GM18861 (cell line): ENCODE data around the gene TMEM145.

Source experiments
- ATAC-seq: cut with Tn5 transposase; IDR thresholded peaks from one replicate; pipeline ENCODE4 v1.9.1; 2021; ENCODE audit not compliant: unreplicated experiment

Gene TMEM145

DNA sequence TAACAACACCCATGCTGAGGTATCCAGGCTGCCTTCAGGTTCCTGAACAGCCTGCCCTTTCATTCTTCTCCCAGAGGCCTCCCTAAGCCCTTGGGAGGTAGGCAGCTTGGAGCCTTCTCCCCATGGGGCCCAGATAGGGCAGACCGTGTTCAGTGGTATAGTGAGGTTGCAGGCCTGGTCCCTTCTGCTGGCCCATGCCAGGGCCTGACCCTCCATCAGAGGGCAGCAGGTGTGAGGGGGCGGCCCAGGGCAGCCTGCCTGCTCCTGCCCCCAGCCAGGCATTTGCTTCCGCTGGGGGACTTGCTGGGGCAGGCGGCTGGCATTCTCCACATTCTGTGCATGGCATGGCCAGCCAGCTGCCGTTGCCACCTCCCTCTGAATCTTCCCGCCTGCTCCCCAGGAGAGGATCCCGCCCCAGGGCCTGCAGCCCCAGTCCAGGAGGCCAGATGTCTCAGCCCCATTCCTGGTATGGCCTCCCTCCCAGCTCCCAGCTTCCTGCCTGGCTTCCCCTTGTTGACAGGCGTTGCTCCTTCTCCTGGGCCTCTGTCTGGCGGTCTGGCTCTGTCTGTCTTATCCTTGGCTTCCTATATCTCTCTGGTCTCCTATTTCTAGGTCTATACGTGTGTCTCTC is 35.2 kb upstream of the TMEM145 start:
- no peak for ATAC-seq

DNA sequence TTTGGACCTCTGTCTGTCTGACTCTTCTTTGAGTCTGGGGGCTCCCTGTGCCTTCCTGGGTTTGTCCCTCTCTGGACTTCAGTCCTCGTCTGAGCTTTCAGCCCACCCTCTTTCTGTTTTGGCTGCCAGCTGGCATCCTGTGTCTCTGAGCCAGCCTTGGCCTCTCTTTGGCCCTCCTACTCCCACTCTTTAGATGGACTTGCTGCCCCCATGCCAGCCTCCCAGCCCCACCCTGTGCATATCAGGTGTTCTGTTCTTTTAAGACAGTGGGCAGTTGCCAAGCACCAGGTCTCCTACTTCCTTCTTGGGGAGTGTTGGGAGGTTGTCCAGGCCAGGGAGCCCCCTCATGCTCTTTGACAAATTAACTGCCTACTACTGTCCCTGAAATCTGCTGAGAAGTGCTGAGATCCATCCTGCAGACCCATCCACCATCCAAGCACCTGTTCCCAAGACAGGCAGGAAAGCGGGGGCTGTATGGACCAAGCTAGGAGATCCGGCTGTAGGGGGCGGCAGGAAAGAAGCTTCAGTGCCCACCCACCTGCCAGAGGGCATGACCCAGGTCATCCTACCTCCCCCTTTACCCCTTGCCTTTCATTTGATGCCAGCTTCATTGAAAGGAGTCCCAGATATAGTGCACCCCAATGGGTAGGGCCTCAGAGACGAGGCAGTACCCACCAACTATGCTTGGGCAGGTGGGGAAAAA is 34.5 kb upstream of the TMEM145 start:
- ATAC-seq: no peak

DNA sequence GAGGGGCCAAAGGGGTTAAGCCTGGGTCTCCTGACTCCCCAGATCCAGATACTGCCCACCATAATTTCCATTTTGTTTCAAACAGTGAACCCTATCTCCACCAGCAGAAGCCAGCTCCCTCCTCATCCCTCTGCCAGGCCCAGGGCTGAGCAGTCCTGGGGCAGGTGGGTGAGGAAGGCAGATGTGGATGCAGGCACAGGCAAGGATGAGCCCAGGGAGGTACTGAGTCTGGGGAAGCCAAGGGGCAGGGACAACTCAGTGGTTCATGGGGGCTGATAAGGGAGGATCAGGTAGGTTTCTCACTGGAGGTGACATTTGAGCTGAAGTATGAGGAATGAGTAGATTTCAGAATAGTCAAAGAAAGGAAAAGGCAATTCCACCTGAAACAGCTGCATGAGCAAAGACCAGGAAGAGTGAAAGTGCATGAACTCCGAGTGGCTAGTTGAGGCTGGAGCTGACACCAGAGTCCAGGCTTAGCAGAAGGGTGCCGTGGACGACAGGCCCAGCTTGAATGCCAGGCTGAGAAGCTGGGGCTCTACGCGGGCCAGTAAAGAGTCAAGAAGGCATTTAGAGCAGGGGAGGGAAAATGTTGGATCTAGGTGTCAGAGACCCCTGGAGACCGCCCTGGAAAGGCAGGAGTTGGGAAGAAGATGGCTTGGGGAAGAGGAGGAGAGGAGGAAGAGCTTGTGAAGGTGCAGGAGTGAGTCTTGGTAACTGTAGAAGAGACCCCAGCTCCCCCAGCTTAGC is 33.8 kb upstream of the TMEM145 start:
- ATAC-seq: no peak

DNA sequence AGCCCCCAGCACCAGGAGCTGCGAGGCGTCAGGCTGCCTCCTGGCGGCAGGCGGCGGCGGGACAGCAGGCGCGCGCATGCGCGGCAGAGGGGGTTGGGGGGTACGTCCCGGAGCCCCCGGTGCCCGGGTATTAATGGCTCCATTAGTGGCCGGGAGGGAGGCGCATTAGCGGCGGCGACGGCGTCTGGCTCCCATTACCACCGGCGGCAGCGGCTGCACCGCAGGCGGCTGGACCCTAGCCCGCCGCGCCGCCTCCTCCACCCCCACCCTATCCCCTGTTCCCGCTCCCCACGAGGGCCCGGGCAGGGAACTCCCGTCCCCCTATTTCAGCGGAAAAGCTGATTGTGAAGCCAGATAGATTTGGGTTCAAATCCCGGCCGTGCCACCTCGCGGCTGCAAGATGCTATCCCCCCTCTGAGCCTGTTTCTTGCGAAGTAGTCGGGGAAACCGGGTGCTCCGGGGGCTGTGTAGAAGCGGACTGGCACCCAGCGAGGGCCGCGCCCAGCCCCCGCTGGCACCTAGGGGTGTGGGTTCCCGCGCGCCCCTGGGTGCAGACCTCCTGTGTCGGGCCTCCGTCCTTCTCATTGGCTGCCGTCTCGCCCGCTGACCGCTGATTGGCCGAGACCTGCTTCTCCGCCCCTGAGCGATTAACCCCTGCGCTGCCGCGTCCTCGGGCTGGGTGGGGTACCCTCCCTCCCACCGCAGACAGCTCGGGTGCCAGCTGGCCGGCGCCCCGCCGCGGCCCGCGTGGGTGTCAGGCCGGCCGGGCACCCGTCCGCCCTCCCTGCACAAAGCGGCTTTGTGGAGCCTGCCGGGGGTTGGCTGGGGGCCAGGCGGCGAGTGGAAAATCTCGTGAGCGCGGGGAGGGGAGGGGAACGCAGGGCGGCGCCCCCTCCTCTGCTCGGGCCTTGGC is 33.0 kb upstream of the TMEM145 start:
- ATAC-seq: peak; percentile 19

DNA sequence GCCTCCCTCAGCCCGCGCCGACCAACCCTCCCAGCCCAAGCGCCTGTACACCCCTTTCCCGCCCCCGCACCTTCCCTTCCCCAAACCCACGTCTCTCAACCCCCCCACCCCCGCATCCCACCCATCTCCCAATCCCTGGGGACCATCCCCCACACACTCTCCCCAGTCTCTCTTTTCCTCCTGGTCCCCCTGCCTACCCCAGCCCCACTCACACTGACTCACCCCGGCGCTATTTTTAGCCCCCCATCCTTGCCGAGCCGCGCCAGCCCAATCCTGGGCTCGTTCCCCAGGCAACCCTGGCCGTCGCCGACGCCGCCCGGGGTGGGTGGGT is 32.3 kb upstream of the TMEM145 start:
- ATAC-seq: no peak

DNA sequence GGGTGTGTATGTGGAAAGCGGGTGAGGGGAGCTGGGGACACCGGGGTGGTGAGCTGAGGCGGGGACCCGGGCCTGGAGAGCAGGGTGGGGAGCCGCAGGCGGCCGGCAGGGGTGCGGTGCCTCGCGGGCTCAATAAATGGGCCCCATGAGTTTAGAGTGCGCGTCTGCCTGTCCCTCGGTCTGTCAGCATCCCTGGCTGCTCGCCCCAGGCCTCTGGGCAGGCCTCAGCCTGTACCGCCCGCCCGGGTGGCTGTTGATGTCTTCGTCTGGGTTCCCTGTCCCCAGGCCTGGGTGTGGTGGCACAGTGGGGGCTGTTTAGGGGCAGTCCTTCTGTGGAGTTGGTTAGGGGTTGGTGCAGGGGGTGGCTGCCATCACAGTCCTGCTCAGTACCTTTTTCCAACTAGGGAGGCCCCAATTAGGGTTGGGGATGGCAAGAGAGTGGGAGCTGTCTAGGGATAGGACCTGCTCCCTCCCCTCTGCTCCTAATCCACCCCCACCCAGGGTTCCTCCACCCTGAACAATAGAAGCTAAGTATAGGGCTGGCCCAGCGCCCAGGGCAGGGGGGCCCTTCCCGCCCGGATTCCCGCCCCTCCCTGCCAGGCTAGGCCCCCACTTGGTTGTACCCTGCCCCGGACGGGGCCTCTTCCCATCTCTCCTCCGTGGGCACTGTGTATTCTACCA is 31.8 kb upstream of the TMEM145 start:
- ATAC-seq: no peak

DNA sequence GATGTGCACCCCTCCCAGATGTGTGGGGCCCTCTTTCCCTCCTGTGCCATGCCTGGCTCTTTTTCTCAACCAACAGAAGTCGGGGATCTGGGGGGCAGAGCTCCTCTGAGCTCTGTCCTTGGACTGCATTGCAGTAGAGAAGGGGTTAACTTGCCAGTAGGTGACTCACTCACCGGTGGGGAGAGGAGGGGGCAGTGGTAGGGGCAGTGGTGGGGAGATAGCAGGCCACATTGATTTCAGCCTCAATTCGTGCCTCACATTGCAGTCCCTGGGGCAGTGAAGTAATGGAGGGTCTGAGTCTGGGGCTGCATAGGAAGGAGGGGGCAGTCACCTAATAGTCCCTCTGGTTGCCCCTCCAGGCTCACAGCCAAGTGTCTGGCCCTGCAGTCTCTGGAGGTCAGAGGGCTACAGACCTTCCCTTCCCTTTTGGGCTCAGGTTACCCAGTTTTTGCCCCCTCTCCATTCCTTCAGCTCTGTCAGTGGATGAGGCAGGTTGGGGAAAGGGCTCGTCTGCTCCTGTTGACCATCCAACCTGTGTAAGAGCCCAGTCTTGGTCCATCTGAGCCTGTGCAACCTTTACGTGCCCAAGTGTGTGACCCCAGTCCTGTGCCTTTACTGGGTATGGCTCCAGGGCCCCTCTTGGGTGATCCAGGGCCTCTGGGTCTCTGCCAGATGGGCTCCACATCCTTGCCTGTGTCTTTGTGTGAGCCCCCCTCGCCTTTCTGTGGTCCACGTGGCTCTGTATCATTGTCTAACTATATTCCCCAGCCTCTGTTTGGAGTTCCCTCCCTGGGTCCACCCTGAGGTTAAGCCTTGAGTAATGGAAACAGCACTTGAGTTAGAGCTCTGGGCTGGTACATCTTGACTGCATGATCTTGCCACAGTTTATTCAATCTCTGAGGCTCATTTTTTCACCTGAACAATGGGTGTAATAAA is 31.0 kb upstream of the TMEM145 start:
- no peak for ATAC-seq

DNA sequence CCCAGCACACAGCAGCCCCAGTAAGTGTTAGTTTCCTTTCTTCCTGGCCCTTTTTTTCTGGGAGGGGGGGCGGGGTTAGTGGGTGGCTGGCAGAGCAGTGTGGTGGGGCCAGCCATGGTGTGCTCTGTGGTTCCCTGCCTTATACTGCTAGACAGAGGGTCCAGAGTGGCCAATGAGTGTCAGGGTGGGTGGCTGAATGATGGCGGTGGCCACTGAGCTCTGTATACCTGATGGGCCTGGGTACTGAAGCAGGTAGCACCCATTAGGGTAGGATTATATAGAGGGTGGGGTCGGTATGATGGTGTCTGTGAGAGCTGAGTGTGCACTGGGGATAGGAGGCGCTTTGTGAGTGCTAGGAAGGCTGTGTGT is 30.3 kb upstream of the TMEM145 start:
- no peak for ATAC-seq

DNA sequence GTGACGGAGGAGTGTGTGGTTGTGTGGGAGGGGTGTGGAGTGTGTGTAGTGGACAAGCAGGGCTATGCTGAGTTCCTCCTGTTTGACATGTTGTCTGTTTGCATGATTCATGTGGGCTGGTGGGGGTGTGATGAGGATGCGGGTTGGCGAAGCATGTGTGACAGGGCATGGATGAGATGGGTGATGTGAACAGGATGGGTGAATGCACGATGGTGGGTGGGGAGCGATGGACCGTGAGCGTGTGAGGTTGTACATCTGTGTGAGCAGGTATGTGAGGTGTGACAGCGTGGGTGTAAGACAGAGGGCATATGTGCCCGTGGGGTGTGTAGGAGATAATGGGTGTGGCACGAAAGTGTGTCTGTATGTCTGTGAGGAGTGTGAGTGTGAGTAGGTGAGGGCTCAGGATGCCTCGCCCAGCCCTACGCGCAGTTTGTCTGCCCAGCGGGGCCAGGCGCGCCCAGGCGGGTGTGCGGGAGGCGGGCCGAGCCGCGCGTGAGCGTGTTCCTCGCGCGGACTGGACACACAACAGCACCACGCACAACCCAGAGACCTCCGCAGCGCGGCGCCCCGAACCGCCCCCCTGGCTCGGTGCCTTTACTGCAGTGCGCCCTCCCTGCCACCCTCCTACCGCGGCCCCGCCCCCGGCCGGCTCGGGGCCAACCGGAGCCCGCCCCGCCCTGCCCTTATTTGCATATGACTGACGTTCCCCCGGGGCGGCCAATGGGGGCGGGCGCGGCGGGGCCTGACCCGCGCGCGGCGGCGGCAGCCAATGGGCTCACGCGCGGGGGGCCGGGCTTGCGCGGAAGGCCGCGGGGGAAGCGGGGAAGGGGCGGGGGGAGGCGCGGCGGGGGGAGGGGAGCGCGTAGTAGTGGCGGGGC is 29.7 kb upstream of the TMEM145 start:
- ATAC-seq: peak; percentile 45

DNA sequence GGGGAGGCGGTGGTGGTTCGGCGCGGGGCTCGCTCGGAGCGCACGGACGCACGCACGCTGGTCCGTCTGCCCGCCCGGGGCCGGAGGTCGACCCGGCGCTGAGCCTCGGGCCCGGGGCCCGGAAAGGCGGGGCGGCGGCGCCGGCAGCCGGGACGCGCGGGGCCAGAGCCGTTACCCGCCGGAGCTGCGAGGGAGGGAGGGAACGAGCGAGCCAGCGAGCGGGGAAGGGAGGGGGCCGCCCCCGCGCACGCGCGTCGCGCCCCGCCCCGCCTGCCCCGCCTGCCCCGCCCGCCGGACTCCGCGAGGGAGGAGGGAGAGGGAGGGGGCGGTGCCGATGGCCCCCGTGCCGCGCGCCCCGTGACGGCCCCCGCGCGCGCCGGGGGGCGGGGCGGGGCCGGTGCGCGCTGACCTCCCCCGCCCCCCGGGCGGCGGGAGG is 29.0 kb upstream of the TMEM145 start:
- peak; percentile 17 for ATAC-seq

DNA sequence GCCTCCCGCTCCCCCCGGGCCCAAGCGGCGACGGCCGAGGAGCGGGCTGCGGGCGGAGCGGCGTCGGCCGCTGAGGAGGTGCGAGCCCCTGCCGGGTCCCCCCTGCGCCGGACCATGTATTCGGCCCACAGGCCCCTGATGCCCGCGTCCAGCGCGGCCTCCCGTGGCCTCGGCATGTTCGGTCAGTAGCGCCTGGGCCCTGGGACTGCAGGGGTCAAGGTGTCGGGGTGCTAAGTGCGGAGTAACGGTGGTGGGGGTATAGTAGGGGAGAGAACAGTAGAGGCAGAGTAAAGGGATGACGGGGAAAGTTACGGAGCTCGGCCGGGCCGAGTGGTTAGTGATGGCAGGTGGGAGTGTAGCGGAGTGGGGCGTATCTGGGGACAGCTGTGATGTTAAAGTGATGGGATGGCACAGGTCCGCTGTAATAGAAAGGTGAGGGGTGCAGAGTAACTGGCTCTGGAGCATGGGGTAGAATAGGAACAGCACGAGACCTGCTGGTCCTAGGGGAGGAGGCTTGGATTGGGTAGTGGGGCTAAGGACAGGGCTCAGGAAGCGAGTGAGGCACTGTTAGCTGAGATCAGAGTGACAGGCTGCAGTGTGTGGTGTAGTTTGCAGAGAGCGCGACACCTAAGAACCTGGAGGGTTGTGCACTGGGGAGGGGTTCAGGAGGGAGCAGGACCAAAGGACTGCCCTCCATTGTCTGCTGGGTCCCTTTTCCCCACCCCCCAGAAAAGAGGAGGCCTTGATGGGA is 28.3 kb upstream of the TMEM145 start:
- ATAC-seq: no peak

DNA sequence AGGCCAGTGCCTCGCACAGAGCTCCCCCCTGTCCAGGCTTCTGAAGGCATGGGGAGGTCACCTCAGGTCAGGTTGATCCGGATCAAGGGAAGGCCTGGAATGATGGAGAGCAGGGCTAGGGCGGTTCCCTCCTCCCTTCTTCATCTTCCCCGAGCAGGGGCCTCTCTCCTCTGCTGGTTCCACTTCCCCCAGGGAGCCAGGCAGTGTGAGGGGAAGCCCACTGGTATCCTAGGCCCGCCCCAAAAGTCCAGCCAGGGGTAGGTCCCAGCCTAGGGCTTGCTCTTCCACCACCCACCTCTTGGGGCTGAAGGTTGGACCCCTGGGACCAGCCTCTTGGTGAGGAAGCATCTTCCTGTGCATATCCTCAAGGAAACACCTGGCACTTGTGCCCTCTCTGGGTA is 27.6 kb upstream of the TMEM145 start:
- no peak for ATAC-seq

DNA sequence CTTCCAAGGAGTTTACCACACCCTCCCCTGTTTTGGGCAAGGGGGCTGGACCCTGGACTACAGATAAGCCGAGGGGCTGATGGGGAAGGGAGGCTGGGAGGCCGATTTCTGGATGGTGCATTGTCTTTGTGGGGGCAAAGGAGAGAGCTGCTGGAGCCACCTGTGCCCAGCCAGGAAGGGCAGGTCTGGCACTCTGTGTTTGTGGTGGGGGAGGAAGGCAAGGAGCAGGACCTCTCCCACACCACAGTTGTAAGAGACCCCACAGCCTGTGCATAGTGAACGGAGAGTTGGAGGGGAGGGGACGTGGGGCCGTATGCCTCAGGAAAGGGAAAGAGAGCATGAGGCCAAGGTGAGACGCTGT is 27.1 kb upstream of the TMEM145 start:
- no peak for ATAC-seq

DNA sequence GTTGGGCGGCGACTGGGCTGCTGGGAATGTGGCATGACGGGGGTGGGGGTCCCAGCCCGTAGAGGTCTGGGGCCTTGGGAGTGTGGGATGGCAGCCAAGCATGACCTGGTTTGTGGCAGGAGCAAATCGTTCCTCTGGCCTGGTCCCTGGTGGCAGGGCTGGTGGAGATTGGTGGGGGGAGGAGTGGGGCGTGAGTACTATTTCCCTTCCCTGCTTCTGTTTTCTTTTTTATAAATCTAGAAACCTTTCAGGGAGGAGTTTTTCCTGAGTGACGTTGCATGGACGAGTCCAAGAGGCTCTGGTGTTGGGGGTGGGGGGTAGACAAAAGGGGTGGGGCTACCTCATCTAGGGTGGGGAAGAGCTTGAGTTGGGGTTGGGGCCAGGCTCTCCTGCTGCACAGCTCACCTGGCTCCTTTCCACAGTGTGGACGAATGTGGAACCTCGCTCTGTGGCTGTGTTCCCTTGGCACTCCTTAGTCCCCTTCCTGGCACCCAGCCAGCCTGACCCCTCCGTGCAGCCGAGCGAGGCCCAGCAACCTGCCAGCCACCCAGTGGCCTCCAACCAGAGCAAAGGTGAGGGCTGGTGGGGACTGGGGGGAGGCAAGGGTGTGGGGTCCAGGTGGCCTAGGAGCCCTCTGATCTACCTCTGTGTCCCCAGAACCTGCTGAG is 26.6 kb upstream of the TMEM145 start:
- ATAC-seq: no peak

DNA sequence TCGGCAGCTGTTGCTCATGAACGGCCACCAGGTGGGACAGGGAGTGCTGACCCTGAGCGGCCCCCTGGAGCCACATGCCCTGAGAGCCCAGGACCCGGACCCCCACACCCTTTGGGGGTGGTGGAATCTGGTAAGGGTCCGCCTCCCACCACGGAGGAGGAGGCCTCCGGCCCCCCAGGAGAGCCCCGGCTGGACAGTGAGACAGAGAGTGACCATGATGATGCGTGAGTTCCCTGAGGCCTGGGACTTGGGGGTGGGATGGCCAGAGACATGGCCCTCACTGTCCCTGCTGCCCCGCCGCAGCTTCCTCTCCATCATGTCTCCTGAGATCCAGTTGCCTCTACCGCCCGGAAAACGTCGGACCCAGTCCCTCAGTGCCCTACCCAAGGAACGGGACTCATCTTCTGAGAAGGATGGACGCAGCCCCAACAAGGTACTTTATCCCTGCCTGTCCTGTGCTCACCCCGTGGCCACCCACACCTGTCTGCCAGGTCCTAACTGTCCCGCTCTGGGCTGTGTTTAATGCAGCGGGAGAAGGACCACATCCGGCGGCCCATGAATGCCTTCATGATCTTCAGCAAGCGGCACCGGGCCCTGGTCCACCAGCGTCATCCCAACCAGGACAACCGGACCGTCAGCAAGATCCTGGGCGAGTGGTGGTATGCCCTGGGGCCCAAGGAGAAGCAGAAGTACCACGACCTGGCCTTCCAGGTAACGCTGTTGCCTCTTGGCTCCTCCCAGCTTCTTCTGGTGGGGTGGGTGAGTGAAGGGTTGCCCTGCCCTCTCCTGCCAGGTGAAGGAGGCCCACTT is 25.9 kb upstream of the TMEM145 start:
- no peak for ATAC-seq

DNA sequence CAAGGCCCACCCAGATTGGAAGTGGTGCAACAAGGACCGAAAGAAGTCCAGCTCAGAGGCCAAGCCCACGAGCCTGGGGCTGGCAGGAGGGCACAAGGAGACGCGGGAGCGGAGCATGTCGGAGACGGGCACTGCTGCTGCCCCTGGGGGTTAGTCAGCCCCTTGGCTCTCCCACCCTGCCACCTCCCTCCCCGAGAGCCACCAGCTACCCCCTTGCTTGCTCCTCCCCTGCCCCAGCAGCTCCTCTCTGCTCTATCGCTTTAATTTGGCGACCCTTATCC is 25.3 kb upstream of the TMEM145 start:
- ATAC-seq: no peak

DNA sequence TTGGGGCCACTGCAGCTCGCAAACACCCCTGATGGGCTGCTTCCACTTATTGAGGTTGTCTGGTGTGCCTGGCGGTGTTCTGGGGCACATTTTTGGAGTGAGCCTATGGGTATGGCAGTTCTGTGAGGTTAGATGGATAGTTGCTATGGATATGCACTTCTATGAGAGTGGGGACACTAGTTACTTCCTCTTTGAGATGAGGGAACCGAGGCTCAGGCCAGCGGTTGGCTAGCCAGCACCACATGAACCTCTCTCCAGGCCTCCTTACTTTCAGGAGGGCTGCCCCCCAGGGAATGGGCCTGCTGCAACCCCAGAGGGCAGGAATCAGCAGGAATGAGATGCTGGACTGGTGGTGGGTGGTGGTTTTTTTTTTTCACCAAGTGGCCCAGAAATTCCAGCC is 24.7 kb upstream of the TMEM145 start:
- no peak for ATAC-seq
